Astrocyte of the spinal cord (primary cell): ENCODE measurements around the gene FHIT.

ENCODE experiments used
- DNase-seq: peaks from one replicate; pipeline ENCODE4 v3.0.0; 2011; ENCODE audit warnings: low read depth, low spot score
- H3K4me3 ChIP-seq: 2 replicates; pipeline ENCODE4 v1.5.1; 2011; ENCODE audit warnings: low read depth, mild to moderate bottlenecking, low read length, moderate library complexity
- CTCF ChIP-seq: IDR thresholded peaks from 2 replicates; pipeline ENCODE4 v1.5.1; 2012; ENCODE audit warnings: low read depth, mild to moderate bottlenecking, low read length, inconsistent platforms
- in situ Hi-C: cut with HindIII; loops from 2 replicates; pipeline ENCODE4 v1.10.0; 2017; ENCODE audit warnings: low sequenced_read_pairs

FHIT gene

GRCh38 chr3:59818919-59819300 lies 1432.3 kb downstream of the FHIT start:
- no peak for DNase-seq
- TF ChIP-seq CTCF = no peak
- in situ Hi-C loops = no loop called here
- no peak overlapping the region for H3K4me3 ChIP-seq

GRCh38 chr3:59818033-59818918 lies 1433.0 kb downstream of the FHIT start:
- no peak for TF ChIP-seq CTCF
- peak; percentile 98 for DNase-seq
- in situ Hi-C loops = no loop called here
- no peak overlapping the region for H3K4me3 ChIP-seq

- peak; percentile 47 for DNase-seq
- H3K4me3 ChIP-seq = no peak overlapping the region
- TF ChIP-seq CTCF = no peak
- in situ Hi-C loops = no loop called here
Measured at GRCh38 chr3:59817511-59817910, 1433.7 kb downstream of the FHIT start.

- H3K4me3 ChIP-seq = no peak overlapping the region
- TF ChIP-seq CTCF = no peak
- DNase-seq = no peak
- in situ Hi-C loops = no loop called here
Measured at GRCh38 chr3:59816312-59816711, 1434.9 kb downstream of the FHIT start.

GRCh38 chr3:59813148-59813538 lies 1438.1 kb downstream of the FHIT start:
- TF ChIP-seq CTCF = no peak
- in situ Hi-C loops = no loop called here
- no peak overlapping the region for H3K4me3 ChIP-seq
- DNase-seq = no peak

- no peak overlapping the region for H3K4me3 ChIP-seq
- in situ Hi-C loops = no loop called here
- no peak for DNase-seq
- TF ChIP-seq CTCF = no peak
Measured at GRCh38 chr3:59812237-59813147, 1438.8 kb downstream of the FHIT start.
